Neutrophil (primary cell): Measurements from ENCODE around the gene DMBT1.

ENCODE experiments used
- H3K27ac ChIP-seq: fragments of 200-600 bp; sonication (generic); 2 replicates; pipeline ENCODE4 v1.5.1; 2016; ENCODE audit warnings: mild to moderate bottlenecking, moderate library complexity
- H3K27me3 ChIP-seq: fragments of 200-600 bp; sonication (generic); 2 replicates; pipeline ENCODE4 v1.6.0; 2016; ENCODE audit warnings: mild to moderate bottlenecking
- H3K36me3 ChIP-seq: fragments of 200-600 bp; sonication (generic); 2 replicates; pipeline ENCODE4 v1.5.1; 2017
- H3K4me1 ChIP-seq, 2 experiments: fragments of 200-600 bp in 1 of 2; sonication (generic) in 1 of 2; 1 replicate in 1 of 2; 2 replicates in 1 of 2; pipeline versions ENCODE4 v1.5.1 to v1.6.1; 2013 to 2016; ENCODE audit warnings: low read depth in 1 of 2, low read length in 1 of 2, mild to moderate bottlenecking in 1 of 2, moderate library complexity in 1 of 2; ENCODE audit not compliant: control insufficient read depth in 1 of 2, insufficient read depth in 1 of 2
- H3K4me3 ChIP-seq, 2 experiments: fragments of 200-600 bp in 1 of 2; sonication (generic) in 1 of 2; 1 replicate in 1 of 2; 2 replicates in 1 of 2; pipeline ENCODE4 v1.5.1; 2013 to 2016; ENCODE audit warnings: low read depth in 1 of 2, low read length in 1 of 2, mild to moderate bottlenecking in 1 of 2, moderate library complexity in 1 of 2
- H3K9me3 ChIP-seq: fragments of 200-600 bp; sonication (generic); 2 replicates; pipeline ENCODE4 v1.5.1; 2016
- CTCF ChIP-seq: fragments of 200-600 bp; sonication (generic); IDR thresholded peaks from 2 replicates; pipeline ENCODE4 v1.5.1; 2016; ENCODE audit warnings: antibody characterized with exemption

DMBT1 gene

DNA sequence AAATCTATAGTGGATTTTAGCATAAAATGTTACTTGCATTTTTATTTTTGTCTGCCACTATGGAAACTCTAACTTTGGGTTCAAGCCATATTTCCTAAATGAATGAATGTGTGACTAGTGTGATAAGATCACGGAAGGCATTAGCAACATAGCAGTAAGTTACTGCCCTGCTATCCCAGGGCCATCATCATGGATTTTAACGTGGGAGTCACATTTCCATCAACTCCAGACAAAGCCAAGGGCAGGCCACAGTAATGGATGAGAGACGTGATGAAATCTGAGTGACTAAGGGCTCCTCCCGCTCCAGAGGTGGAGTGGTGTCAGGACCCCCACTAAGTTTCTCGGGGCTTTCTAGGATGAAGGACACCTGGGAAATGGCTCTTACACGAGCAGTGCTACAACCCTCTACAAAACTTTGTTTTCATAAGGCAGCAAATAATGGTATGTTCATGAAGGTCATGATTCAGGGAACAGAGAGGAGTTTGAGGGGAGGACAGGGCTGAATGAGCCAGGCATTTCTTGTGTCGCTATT is 104.8 kb downstream of the DMBT1 start:
- no peaks in the 10 kb centered on the region for H3K36me3 ChIP-seq
- no peaks in the 10 kb centered on the region for H3K27me3 ChIP-seq
- H3K27ac ChIP-seq, result no peak overlapping the region
- no peak overlapping the region for H3K4me3 ChIP-seq
- no peak for TF ChIP-seq CTCF
- no peaks in the 10 kb centered on the region for H3K9me3 ChIP-seq
- H3K4me1 ChIP-seq, result no peaks in the 10 kb centered on the region

GRCh38 chr10:122665946-122666345 is 105.4 kb downstream of the DMBT1 start:
- Histone ChIP-seq H3K36me3 (no peaks in the 10 kb centered on the region), H3K27me3 (no peaks in the 10 kb centered on the region), H3K4me3 (no peak overlapping the region), H3K4me1 (no peaks in the 10 kb centered on the region), H3K27ac (no peak overlapping the region), H3K9me3 (no peaks in the 10 kb centered on the region)
- TF ChIP-seq CTCF, result no peak

- Histone ChIP-seq H3K4me3 (no peak overlapping the region), H3K9me3 (no peaks in the 10 kb centered on the region), H3K4me1 (no peaks in the 10 kb centered on the region), H3K27me3 (no peaks in the 10 kb centered on the region), H3K27ac (no peak overlapping the region), H3K36me3 (no peaks in the 10 kb centered on the region)
- no peak for TF ChIP-seq CTCF
Observed at GRCh38 chr10:122669045-122669444, 108.5 kb downstream of the DMBT1 start.

- Histone ChIP-seq H3K4me3 (no peak overlapping the region), H3K4me1 (no peaks in the 10 kb centered on the region), H3K9me3 (no peaks in the 10 kb centered on the region), H3K27ac (no peak overlapping the region), H3K27me3 (no peaks in the 10 kb centered on the region), H3K36me3 (no peaks in the 10 kb centered on the region)
- TF ChIP-seq CTCF, result no peak
Observed at GRCh38 chr10:122669842-122670241, 109.3 kb downstream of the DMBT1 start.

GRCh38 chr10:122671355-122671754 is 110.8 kb downstream of the DMBT1 start:
- no peaks in the 10 kb centered on the region for H3K4me1 ChIP-seq
- no peak overlapping the region for H3K4me3 ChIP-seq
- TF ChIP-seq CTCF, result no peak
- H3K9me3 ChIP-seq, result no peaks in the 10 kb centered on the region
- H3K27ac ChIP-seq, result no peak overlapping the region
- H3K27me3 ChIP-seq, result no peaks in the 10 kb centered on the region
- no peaks in the 10 kb centered on the region for H3K36me3 ChIP-seq

DNA sequence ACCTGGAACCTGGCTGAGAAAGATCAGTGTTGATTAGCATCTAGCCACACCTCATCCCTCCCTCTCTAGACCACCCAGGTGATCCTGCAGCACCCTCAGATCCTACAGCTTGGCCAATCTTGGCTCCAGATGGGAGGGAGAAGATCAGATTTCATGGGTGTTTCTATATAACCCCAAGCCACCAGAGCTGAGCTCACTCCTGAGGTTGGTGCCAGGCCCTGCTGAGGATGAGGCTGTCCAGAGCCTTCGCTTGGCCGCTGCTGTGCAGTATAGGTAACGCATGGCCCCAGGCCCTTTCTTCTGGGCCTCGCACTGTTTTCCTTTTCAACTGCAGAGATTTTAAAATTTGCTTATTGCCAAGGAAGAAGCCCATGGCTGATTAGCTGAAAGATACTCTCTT is 112.1 kb downstream of the DMBT1 start:
- Histone ChIP-seq H3K27ac (no peak overlapping the region), H3K4me1 (no peaks in the 10 kb centered on the region), H3K9me3 (no peaks in the 10 kb centered on the region), H3K27me3 (no peaks in the 10 kb centered on the region), H3K4me3 (no peak overlapping the region), H3K36me3 (no peaks in the 10 kb centered on the region)
- no peak for TF ChIP-seq CTCF
